Gastrocnemius medialis (tissue), 4 donors: Measurements from ENCODE around the gene CDH4. TPM values are rescaled to one million over a fixed set of nuclear protein-coding genes. Genes with fewer than 3 reads are reported as not detected.

Experiments
- ATAC-seq, 2 donors: fragments of 150-250 bp; one replicate each; pipeline ENCODE4 v1.9.1; 2016
- DNase-seq, 2 donors: peaks; one replicate each; pipeline ENCODE4 v3.0.0-alpha.2; 2019
- H3K27ac ChIP-seq, 4 donors: fragments of 200-600 bp; sonication (generic); 1 replicate in 1 of 4; 2 replicates in 3 of 4; pipeline ENCODE4 v1.5.1; 2016 to 2018; ENCODE audit warnings: mild to moderate bottlenecking in 2 of 4, moderate library complexity in 1 of 4
- H3K27me3 ChIP-seq, 3 donors: fragments of 200-600 bp; sonication (generic) in 2 of 3; 1 replicate in 1 of 3; 2 replicates in 2 of 3; pipeline versions ENCODE4 v1.5.1 to v1.6.0; 2016 to 2019; ENCODE audit warnings: mild to moderate bottlenecking in 1 of 3, moderate library complexity in 1 of 3
- H3K36me3 ChIP-seq, 2 donors: fragments of 200-600 bp; sonication (generic) in 1 of 2; one replicate each; pipeline ENCODE4 v1.5.1; 2017 to 2018
- H3K4me1 ChIP-seq, 2 donors: fragments of 200-600 bp; sonication (generic) in 1 of 2; one replicate each; pipeline ENCODE4 v1.5.1; 2016 to 2017; ENCODE audit warnings: mild to moderate bottlenecking in 2 of 2
- H3K4me3 ChIP-seq, 4 donors: fragments of 200-600 bp; sonication (generic) in 3 of 4; 1 replicate in 1 of 4; 2 replicates in 3 of 4; pipeline ENCODE4 v1.5.1; 2016 to 2019; ENCODE audit warnings: mild to moderate bottlenecking in 2 of 4
- H3K9me3 ChIP-seq, 3 donors: fragments of 200-600 bp; sonication (generic) in 2 of 3; 1 replicate in 1 of 3; 2 replicates in 2 of 3; pipeline ENCODE4 v1.5.1; 2016 to 2019
- CTCF ChIP-seq, 5 experiments: fragments of 450-650 bp in 3 of 5; fragments of 200-600 bp in 2 of 5; sonication (generic) in 2 of 5; IDR thresholded peaks in 4 of 5; conservative IDR thresholded peaks in 1 of 5; 1 replicate in 4 of 5; 2 replicates in 1 of 5; pipeline ENCODE4 v1.5.1; 2016 to 2019; ENCODE audit warnings: antibody characterized with exemption in 5 of 5, mild to moderate bottlenecking in 3 of 5, moderate library complexity in 3 of 5
- POLR2A ChIP-seq, 2 donors: fragments of 450-650 bp; IDR thresholded peaks; one replicate each; pipeline ENCODE4 v1.6.1; 2017; ENCODE audit warnings: antibody characterized with exemption in 2 of 2, mild to moderate bottlenecking in 2 of 2, moderate library complexity in 2 of 2
- in situ Hi-C, 4 donors: fragments of 200-750 bp; cut with MboI; loops; one replicate each; pipeline versions ENCODE4 v1.15.0 to v1.8.0; 2017; ENCODE audit warnings: low sequenced_read_pairs in 4 of 4
- intact Hi-C: fragments of 100-400 bp; cut with DNase I; formaldehyde crosslinking; loops from one replicate; pipeline ENCODE4 v1.15.1; 2023; ENCODE audit warnings: low total_unique reads
- total RNA-seq, 4 donors: library from RNA; depleted of rRNA; stranded (reverse); fragments of >200 nt; gene quantifications; one replicate each; pipeline versions ENCODE4 v1.1.0 to v1.2.3, GENCODE V29; 2016

Gene CDH4
- total RNA-seq, 4 donors from 2014 or later, result 0.38 to 1.2 (median 0.86) TPM

- no peak for TF ChIP-seq CTCF (IDR thresholded peaks at IDR 0.05 in 4 of 5, conservative IDR thresholded peaks at IDR 0.05 in 1 of 5)
- no peak for TF ChIP-seq POLR2A (IDR thresholded peaks at IDR 0.05)
- no peaks in the 10 kb centered on the region for H3K36me3 ChIP-seq
- in situ Hi-C loops (no loop called here), intact Hi-C loops (no loop called here)
- no peak for ATAC-seq
- no peak overlapping the region for H3K4me3 ChIP-seq
- no peaks in the 10 kb centered on the region for H3K9me3 ChIP-seq
- H3K4me1 ChIP-seq, result no peaks in the 10 kb centered on the region
- DNase-seq, result no peak
- peaks cover 0 to 3% (median 0%) of the 10 kb centered on the region in 3 donors for H3K27me3 ChIP-seq
- H3K27ac ChIP-seq, result no peak overlapping the region
These were observed 181.8 kb downstream of the CDH4 start for GRCh38 chr20:61433816-61434215.

DNA sequence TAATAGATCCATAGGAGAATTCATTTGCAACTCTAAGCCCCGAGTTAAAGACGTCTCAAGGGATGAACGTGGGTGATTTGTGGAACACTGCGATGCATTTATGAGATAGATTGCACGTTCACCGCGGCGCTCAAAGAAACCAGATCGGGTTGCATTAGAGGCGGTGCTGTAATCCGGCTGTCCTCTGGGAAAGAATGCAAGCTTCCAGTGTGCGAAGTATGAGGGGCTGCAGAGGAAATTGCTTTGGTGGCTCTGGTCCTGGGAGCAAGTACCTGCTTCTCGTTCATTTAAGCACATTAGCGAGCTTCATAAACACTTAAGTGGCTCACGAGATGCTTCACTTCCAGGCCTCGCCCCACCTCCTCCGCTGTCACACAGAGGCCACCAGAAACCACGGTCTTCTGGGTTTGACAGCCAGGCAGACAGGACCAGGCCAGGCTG, 182.3 kb downstream of the CDH4 start:
- H3K36me3 ChIP-seq, result no peaks in the 10 kb centered on the region

GRCh38 chr20:61435184-61435822, 183.2 kb downstream of the CDH4 start:
- Histone ChIP-seq H3K36me3 (no peaks in the 10 kb centered on the region), H3K9me3 (no peaks in the 10 kb centered on the region), H3K27me3 (peaks cover 0 to 3% (median 0%) of the 10 kb centered on the region in 3 donors), H3K4me1 (no peaks in the 10 kb centered on the region), H3K4me3 (no peak overlapping the region), H3K27ac (no peak overlapping the region)
- TF ChIP-seq POLR2A (IDR thresholded peaks at IDR 0.05) (no peak), CTCF (IDR thresholded peaks at IDR 0.05 in 4 of 5, conservative IDR thresholded peaks at IDR 0.05 in 1 of 5) (no peak)
- no peak for ATAC-seq
- intact Hi-C loops, result no loop called here
- no peak for DNase-seq
- in situ Hi-C loops, result no loop called here

More for the DNA sequence above, 182.3 kb downstream of the CDH4 start:
- Histone ChIP-seq H3K9me3 (no peaks in the 10 kb centered on the region), H3K4me1 (no peaks in the 10 kb centered on the region), H3K27ac (no peak overlapping the region), H3K27me3 (peaks cover 0 to 3% (median 0%) of the 10 kb centered on the region in 3 donors), H3K4me3 (no peak overlapping the region)
- intact Hi-C loops, result no loop called here
- ATAC-seq (no peak), DNase-seq (no peak)
- in situ Hi-C loops, result no loop called here
- TF ChIP-seq CTCF (IDR thresholded peaks at IDR 0.05 in 4 of 5, conservative IDR thresholded peaks at IDR 0.05 in 1 of 5), result no peak
- no peak for TF ChIP-seq POLR2A (IDR thresholded peaks at IDR 0.05)

- intact Hi-C loops, result no loop called here
- Histone ChIP-seq H3K4me3 (no peak overlapping the region), H3K9me3 (no peaks in the 10 kb centered on the region), H3K4me1 (no peaks in the 10 kb centered on the region), H3K36me3 (no peaks in the 10 kb centered on the region), H3K27ac (no peak overlapping the region), H3K27me3 (peaks cover 0 to 3% (median 0%) of the 10 kb centered on the region in 3 donors)
- no peak for TF ChIP-seq POLR2A (IDR thresholded peaks at IDR 0.05)
- no peak for TF ChIP-seq CTCF (IDR thresholded peaks at IDR 0.05 in 4 of 5, conservative IDR thresholded peaks at IDR 0.05 in 1 of 5)
- ATAC-seq (no peak), DNase-seq (no peak)
- in situ Hi-C loops, result no loop called here
These were observed 183.8 kb downstream of the CDH4 start for GRCh38 chr20:61435823-61436220.

- no peak for DNase-seq
- H3K27me3 ChIP-seq, result peaks cover 0 to 3% (median 0%) of the 10 kb centered on the region in 3 donors
- ATAC-seq, result no peak
- H3K9me3 ChIP-seq, result no peaks in the 10 kb centered on the region
- H3K27ac ChIP-seq, result no peak overlapping the region
- intact Hi-C loops (no loop called here), in situ Hi-C loops (no loop called here)
- TF ChIP-seq POLR2A (IDR thresholded peaks at IDR 0.05) (no peak), CTCF (IDR thresholded peaks at IDR 0.05 in 4 of 5, conservative IDR thresholded peaks at IDR 0.05 in 1 of 5) (no peak)
- H3K4me3 ChIP-seq, result no peak overlapping the region
- H3K36me3 ChIP-seq, result no peaks in the 10 kb centered on the region
- H3K4me1 ChIP-seq, result no peaks in the 10 kb centered on the region
These were observed 184.2 kb downstream of the CDH4 start for GRCh38 chr20:61436283-61436666.
